Stimulated activated CD8-positive, alpha-beta memory T cell treated with anti-CD3 and anti-CD28 coated beads, Interleukin-15, amount 100 ng/mL, for 1 hour (primary cell): ENCODE results near the gene TMEM116.
"Not testable (repeated sequence)": the region's sequence is repeated elsewhere in the genome, so short reads cannot be mapped to it uniquely, and the experiment has no call there.

ENCODE experiments used
- DNase-seq: peaks from one replicate; pipeline ENCODE4 v3.0.0-alpha.2; 2020; ENCODE audit warnings: low read depth

The TMEM116 gene

GRCh38 chr12:112009596-112009995, 3.4 kb downstream of the TMEM116 start:
- not testable (repeated sequence) for DNase-seq

GRCh38 chr12:112008918-112009317, 4.0 kb downstream of the TMEM116 start:
- no peak for DNase-seq

- no peak for DNase-seq
Measured at GRCh38 chr12:112007945-112008344, 5.0 kb downstream of the TMEM116 start.

DNA sequence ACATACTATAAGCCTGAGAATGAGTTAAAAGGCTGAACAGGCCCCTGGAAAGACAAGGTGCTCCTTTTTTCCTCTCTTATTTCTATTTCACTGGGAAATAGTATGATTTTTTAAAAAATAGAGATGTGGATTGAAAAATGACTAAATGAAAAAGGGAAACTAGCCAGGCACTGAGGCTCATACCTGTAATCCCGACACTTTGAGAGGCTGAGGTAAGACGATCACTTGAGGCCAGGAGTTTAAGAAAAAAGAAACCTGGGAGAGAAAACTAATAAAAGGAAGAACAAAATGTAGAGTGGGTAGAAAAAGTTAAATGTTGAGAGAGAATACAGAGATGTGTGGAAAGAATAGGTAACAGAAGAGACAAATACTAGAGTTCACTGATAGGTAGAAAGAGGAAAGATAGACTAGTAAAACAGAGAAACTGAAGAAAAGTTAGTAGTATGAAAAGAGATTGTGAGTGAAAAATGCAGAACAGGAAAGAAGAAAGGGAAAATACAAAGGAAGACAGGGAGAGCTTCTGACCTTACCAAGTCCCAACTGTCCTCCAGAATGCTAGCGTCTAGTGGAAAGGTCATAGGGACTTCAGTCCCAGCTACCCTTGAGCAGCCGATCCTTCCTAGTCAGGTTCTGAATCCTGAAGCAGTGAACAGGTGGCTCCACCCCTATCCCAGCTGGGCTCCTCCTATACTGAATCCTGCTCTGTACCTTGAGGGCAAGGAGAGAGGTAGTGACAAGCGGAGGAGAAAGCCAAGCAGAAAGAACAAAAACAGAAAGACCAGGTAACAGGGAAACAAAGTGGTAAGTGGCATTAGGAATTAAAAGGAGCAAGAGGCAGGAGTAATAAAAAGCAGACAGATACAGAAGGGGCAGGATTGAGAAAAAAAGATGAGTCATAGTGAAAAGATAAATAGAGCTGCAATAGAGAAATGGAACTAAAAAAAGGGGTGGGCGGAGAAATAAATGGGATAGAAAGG, 7.3 kb downstream of the TMEM116 start:
- DNase-seq: no peak

GRCh38 chr12:112004041-112004440, 8.9 kb downstream of the TMEM116 start:
- no peak for DNase-seq

DNA sequence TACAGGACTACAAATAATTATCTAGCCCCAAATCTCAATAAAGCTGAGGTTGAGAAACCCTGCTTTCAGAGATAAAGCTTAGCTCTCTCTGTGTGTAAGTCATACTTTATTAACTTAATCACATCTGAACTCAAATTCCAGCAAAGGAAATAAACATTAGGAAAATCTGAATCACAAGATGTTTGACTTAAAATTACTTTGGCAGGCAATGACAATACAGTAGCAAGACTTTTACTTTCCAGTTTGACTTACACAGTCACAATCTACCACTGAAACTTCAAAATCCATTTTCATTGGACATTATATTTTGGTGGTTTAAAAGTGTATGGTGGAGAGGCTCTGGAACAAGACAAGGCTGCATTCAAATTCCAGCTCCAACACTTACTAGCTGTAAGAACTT, 11.4 kb downstream of the TMEM116 start:
- no peak for DNase-seq

DNA sequence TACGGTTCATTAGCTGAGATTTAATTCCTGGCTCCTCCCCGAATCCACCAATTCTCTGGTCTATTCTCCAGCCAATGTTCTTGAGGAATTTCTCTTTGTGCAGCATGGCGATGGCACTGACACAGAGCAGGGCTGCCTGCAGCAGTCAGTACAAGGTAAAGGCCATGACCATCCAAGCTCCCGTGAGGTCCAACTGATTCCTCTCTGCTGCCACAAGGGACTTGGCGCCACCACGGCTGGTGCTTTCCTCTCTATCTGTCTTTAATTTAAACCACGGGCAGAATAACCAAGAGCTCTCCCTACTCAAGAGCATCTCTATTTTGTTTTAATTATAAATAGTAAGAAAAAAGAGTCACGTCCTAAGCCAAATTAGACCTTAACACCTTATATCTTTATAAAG, 12.1 kb downstream of the TMEM116 start:
- no peak for DNase-seq

DNA sequence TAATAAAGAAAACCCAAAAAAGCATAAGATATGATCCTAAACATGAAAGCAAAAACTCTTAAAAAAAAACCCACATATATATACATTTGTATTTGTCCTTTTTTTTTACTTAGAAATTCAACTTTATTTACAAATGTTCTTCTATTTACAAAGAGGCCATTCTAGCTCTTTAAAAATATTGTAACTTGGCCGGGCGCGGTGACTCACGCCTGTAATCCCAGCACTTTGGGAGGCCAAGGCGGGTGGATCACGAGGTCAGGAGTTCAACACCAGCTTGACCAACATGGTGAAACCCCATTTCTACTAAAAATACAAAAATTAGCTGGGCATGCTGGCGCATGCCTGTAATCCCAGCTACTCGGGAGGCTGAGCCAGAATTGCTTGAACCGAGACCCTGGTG, 13.8 kb downstream of the TMEM116 start:
- not testable (repeated sequence) for DNase-seq

- DNase-seq: no peak
Measured at GRCh38 chr12:111998015-111998414, 14.9 kb downstream of the TMEM116 start.

- no peak for DNase-seq
Measured at GRCh38 chr12:111997300-111997699, 15.7 kb downstream of the TMEM116 start.

DNA sequence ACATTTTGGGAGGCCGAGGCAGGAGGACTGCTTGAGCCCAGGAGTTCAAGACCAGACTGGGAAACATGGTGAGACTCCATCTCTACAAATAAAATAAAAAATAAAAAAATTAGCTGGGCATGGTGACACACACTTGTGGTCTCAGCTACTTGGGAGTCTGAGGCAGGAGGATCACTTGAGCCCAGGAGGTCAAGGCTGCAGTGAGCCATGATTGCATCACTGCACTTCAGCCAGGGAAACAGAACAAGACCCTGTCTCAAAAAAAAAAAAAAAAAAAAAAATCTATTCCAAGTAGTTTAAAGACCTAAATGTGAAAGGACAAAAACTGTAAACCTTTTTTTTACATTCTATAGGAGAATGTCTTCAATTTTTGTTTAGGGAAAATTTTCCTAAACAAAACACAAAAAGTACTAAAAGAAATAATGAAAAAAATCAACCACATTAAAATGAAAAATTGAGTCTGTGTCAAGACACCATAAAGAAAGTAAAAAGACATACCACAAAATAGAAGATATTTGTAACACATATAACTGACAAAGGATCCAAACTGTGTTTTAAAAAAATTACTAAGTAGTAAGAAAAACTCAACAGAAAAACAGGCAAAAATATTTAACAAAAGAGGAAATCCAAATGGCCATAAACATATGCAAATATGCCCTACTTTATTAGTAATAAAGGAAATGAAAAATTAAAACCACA, 17.0 kb downstream of the TMEM116 start:
- no peak for DNase-seq

DNA sequence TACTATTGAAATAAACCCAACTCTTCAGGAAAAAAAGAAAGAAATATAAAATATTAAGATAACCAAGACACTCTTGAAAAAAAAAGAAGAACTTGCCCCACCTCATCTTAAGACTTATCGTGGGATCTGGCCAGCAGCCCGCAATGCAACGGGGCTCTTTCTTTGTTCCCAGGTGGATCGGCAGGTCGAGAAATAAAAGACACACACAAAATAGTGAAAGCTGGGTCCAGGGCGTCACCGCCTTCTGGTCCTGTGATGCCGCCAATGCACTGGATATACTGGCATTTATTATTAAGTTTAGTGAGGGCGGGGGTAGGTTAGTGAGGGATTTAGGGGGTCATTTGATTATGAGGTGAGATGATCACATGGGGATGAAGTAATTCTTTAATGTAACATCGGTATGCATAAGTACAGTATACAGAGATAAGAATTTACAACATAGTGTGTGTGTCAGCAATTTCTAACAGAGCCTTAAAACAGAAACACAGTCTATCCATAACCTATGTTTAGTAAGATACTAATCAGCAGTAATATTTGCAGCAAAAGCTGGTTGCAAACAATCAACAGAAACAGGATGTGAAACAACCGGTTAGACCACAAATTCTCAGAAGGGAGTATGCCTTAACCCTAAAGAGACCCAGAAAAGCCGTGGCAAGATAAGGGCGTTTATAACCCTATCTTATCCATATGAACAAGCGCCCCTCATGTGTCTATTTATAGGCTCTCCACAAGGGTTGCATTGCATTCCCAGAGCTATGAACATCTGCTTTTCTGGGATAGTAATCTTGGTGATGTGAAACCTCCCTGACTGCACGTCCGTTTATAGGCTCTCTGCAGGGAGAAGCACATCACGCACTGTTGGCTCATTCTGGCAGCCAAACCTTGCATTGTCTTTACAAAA, 18.5 kb downstream of the TMEM116 start:
- not testable (repeated sequence) for DNase-seq

DNA sequence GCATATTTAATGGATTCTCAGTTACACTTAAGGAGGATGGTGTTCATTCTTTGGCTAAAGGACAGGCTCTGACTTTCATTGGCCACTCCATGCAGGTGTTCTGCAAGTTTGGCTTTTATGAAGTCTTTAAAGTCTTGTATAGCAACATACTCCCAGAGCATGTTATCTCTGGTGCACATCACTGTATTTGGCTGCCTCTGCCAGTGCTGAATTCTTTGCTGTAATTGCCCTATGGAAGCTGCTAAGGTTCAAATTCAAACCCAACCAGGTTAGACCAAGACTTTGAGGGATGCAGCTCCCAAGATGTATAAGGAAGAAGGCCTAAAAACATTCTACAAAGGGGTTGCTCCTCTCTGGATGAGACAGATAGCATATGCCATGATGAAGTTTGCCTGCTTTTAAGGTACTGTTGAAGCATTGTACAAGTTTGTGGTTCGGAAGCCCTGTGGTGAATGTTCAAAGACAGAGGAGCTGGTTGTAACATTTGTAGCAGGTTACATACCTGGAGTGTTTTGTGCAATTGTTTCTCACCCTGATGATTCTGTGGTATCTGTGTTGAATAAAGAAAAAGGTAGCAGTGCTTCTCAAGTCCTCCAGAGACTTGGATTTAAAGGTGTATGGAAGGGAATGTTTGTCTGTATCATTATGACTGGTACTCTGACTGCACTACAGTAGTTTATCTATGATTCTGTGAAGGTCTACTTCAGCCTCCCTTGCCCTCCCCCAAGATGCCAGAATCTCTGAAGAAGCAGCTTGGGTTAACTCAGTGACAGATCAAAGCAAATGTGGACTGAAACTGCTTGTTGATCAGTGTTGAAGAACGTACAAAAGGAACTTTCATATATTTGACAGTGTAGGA, 19.4 kb downstream of the TMEM116 start:
- no peak for DNase-seq

GRCh38 chr12:111992464-111992863, 20.5 kb downstream of the TMEM116 start:
- DNase-seq: no peak

DNA sequence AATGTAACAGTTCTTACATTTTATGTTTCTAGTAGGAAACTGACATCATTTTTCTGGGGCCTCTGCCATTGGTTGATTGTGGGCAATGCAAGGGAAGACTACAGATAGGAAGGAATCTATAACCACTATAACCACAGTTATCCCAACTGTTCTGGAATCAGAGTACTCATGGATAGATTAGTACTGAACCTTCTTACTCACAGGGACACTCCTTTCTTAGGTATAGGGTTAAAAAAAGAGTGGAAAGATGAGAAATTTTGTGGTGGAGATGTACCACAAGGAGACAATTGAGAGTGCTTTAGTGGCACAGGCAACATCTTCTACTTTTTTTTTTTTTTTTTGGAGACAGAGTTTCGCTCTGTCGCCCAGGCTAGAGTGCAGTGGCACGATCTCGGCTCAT, 21.0 kb downstream of the TMEM116 start:
- no peak for DNase-seq

DNA sequence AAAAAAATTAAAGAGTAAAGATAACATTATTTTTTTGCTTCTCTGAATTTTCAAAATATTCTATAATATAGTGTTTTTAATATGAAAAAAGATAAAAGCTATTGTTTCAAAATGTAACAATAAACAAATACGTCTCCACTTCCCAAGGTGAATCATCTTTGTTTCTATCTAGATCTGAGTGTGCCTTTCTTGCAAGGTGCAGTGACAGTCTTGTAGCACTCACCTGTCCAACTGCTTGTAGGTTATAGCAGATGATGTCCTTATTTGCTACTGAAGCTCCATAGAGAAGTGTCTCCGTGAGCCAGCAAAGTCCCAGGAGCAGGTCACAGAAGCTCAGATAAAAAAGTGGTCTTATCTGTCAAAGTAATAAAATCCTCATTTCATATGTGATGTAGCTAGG, 21.4 kb downstream of the TMEM116 start:
- DNase-seq: no peak

DNA sequence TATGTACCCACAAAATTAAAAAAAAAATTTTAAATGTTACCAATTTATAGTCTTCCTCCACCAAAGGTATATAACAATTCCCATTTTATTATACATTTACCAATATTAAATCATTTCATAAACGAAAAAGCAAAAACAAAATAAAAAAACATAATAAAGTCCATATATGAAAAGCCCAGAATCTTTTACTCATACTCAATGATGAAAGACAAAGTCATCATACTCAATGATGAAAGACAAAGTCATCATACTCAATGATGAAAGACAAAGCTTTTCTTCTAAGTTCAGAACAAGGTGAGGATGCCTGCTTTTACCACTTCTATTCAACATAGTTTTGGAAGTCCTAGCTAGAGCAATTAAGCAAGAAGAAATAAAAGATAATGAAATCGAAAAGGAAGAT, 28.1 kb downstream of the TMEM116 start:
- no peak for DNase-seq

GRCh38 chr12:111981987-111982386, 31.0 kb downstream of the TMEM116 start:
- no peak for DNase-seq

DNA sequence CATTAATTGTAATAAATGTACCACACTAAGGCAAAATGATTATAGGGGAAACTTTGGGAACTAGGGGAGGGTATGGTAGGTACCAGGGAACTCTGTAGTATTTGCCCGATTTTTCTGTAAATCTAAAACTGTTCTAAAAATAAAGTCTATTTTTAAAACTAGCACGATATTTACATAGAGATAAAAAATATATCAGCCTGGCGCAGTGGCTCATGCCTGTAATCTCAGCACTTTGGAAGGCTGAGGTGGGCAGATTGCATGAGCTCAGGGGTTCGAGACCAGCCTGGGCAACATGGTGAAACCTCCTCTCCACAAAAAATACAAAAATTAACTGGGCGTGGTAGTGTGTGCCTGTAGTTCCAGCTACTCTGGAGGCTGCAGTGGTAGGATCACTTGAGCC, 32.4 kb downstream of the TMEM116 start:
- DNase-seq: no peak

DNA sequence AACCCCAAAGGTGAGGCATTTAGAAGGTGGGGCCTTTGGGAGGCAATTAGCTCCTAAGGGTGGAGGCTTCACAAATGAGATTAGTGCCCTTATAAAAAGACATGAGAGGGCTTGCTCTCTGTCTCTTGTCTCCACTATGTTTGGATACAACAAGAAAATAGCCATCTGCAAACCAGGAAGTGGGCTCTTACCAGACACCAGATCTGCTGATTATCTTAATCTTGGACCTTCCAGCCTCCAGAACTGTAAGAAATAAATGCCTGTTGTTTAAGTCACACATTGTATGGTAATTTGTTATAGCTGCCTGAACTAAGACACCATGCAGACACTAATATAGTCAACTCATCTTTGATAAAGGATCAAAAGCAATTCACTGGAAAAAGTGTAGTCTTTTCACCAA, 34.4 kb downstream of the TMEM116 start:
- no peak for DNase-seq

DNA sequence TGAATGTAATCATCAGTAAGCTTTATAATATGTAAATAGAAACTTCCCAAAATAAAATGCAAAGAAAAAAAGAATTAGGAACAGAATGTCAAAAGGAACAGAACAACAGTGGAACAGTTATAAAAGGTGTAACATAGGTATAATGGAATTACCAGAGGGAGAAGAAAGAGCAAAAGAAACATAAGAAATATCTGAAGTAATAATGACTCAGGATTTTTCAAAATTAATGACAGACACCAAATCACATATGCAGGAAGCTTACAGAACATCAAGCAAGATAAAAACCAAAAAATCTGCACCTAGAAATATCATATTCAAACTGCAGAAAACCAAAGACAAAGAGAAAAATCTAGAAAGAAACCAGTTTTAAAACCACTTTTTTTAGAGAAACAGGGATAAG, 36.1 kb downstream of the TMEM116 start:
- DNase-seq: no peak
